Measurements from ENCODE around the gene GPR78. TPM values are rescaled to one million over a fixed set of nuclear protein-coding genes. Genes with fewer than 3 reads are reported as not detected.

GPR78 gene
- total and polyA plus RNA-seq, 2 of the 13 experiments (the other 11 are each of a cell fraction or from before 2014, with no cell fraction given) = 0.01 to 0.07 TPM

DNA sequence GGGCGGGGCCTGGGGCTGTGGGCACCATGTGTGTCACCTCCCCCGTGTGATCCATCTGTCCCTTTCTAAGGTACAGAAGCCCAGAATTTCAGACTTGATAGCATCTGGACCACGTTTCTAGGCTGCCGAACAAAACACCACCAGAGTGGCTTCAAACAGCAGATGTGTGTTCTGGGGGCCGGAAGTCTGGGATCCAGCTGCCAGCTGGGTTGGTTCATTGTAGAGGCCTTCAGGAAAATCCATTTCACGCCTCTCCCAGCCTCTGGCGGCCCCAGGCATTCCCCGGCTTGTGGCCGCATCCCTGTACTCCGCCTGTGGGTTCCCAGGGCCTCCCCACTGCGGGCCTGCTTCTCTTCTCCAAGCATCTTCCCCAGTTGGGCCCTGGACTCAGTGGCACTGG, 39.6 kb upstream of the GPR78 start:
- H2AFZ ChIP-seq (ENCODE audit: low read length) = no peak overlapping the region
- H3K27ac ChIP-seq (ENCODE audit: extremely low read length, insufficient read depth, low read length) = no peak overlapping the region
- ChIA-PET CTCF (ENCODE audit: low intra/inter-chr PET ratio, low total read pairs) (no interaction called here), POLR2A (no interaction called here)
- H3K9me3 ChIP-seq (ENCODE audit: low read length) = no peaks in the 10 kb centered on the region
- peaks cover 0 to 31% of the 10 kb centered on the region in 2 experiments; a peak in 4 of 5 replicates for H3K27me3 ChIP-seq (ENCODE audit: control insufficient read depth in 1 of 2, insufficient read depth in 2 of 2, low read length in 2 of 2)
- no peak overlapping the region for H3K9ac ChIP-seq (ENCODE audit: insufficient read depth, low read depth, low read length)
- no peaks in the 10 kb centered on the region for H3K79me2 ChIP-seq (ENCODE audit: insufficient read depth, low read length)
- H3K4me1 ChIP-seq (ENCODE audit: insufficient read depth, low read length) = no peaks in the 10 kb centered on the region
- FAIRE-seq (no peak), DNase-seq (ENCODE audit: low spot score) (no peak), ATAC-seq (no peak)
- 38% methylated on average over 4 of the region's 11 CpGs for WGBS (ENCODE audit: low lambda C conversion rate)
- H4K20me1 ChIP-seq (ENCODE audit: insufficient read depth, low read length) = no peaks in the 10 kb centered on the region
- no peak overlapping the region for H3K4me2 ChIP-seq (ENCODE audit: low read depth, low read length)
- intact Hi-C loops (cut with micrococcal nuclease; ENCODE audit: unreplicated experiment) = no loop called here
- H3K36me3 ChIP-seq (replicated peaks in 1 of 2; ENCODE audit: control insufficient read depth in 1 of 2, insufficient read depth in 2 of 2, low read length in 2 of 2) = no peaks in the 10 kb centered on the region
- in situ Hi-C loops (cut with HindIII; ENCODE audit: extremely low pct_ligation_motif_present, low pct_unique_long_range_greater_than_20kb) = loop anchor here (10.0 kb wide), 1 partner anchor 66 kb away; no protein-coding TSS in a partner anchor
- no peak overlapping the region for H3K4me3 ChIP-seq (replicated peaks in 1 of 3; ENCODE audit: insufficient read depth in 1 of 3, low read depth in 2 of 3, low read length in 3 of 3)
- TF ChIP-seq ZNF615 (CRISPR knock-in tag; IDR thresholded peaks at IDR 0.05; ENCODE audit: borderline replicate concordance) (no peak), NR3C1 (CRISPR knock-in tag; IDR thresholded peaks at IDR 0.05) (no peak), MIER3 (CRISPR knock-in tag; IDR thresholded peaks at IDR 0.05; ENCODE audit: borderline replicate concordance) (no peak)
- no TSS peak for BruUV-seq (replicated peaks)

DNA sequence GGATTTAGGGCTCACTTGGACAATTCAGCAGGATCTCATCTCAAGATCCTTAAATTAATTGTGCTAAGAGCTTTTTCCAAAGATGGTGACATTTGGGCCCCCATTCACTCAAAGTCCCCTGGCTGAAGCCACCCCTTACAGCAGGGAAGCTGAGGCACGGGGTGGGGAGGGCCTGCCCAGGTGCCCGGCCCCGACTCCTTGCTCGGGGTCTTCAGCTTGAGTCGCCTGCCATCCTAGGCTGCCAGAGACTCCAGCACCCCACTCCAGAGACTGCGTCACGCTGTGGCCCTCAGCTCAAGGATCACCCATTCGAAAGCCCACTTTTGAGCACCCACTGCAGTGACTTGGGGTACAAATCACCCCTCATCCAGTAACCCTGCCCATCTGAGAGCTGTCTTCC, 39.2 kb upstream of the GPR78 start:
- Histone ChIP-seq H4K20me1 (ENCODE audit: insufficient read depth, low read length) (no peaks in the 10 kb centered on the region), H3K4me2 (ENCODE audit: low read depth, low read length) (no peak overlapping the region), H3K27me3 (ENCODE audit: control insufficient read depth in 1 of 2, insufficient read depth in 2 of 2, low read length in 2 of 2) (peaks cover 0 to 34% of the 10 kb centered on the region in 2 experiments; a peak in 4 of 5 replicates), H3K9ac (ENCODE audit: insufficient read depth, low read depth, low read length) (no peak overlapping the region), H3K36me3 (replicated peaks in 1 of 2; ENCODE audit: control insufficient read depth in 1 of 2, insufficient read depth in 2 of 2, low read length in 2 of 2) (no peaks in the 10 kb centered on the region), H3K4me1 (ENCODE audit: insufficient read depth, low read length) (no peaks in the 10 kb centered on the region), H2AFZ (ENCODE audit: low read length) (no peak overlapping the region), H3K79me2 (ENCODE audit: insufficient read depth, low read length) (no peaks in the 10 kb centered on the region), H3K4me3 (replicated peaks in 1 of 3; ENCODE audit: insufficient read depth in 1 of 3, low read depth in 2 of 3, low read length in 3 of 3) (no peak overlapping the region), H3K9me3 (ENCODE audit: low read length) (no peaks in the 10 kb centered on the region), H3K27ac (ENCODE audit: extremely low read length, insufficient read depth, low read length) (no peak overlapping the region)
- ATAC-seq (no peak), FAIRE-seq (no peak), DNase-seq (ENCODE audit: low spot score) (no peak)
- in situ Hi-C loops (cut with HindIII; ENCODE audit: extremely low pct_ligation_motif_present, low pct_unique_long_range_greater_than_20kb) (loop anchor here (10.0 kb wide), 1 partner anchor 66 kb away; no protein-coding TSS in a partner anchor), intact Hi-C loops (cut with micrococcal nuclease; ENCODE audit: unreplicated experiment) (no loop called here)
- POLR2A ChIA-PET = no interaction called here
- no TSS peak for BruUV-seq (replicated peaks)
- CTCF ChIA-PET (ENCODE audit: low intra/inter-chr PET ratio, low total read pairs) = no interaction called here
- WGBS (ENCODE audit: low lambda C conversion rate) = 60% methylated on average over 1 of the region's 8 CpGs
- TF ChIP-seq NBN (conservative IDR thresholded peaks at IDR 0.05) (no peak), ZFP91 (CRISPR knock-in tag; IDR thresholded peaks at IDR 0.05; ENCODE audit: borderline replicate concordance) (no peak), JUN (CRISPR knock-in tag; IDR thresholded peaks at IDR 0.05) (no peak), SOX5 (CRISPR knock-in tag; IDR thresholded peaks at IDR 0.05; ENCODE audit: borderline replicate concordance) (no peak), GTF2F1 (IDR thresholded peaks at IDR 0.05; ENCODE audit: low read length) (no peak), HMGA1 (CRISPR knock-in tag; conservative IDR thresholded peaks at IDR 0.05) (no peak), KMT2B (CRISPR knock-in tag; IDR thresholded peaks at IDR 0.05) (no peak), ZNF562 (CRISPR knock-in tag; IDR thresholded peaks at IDR 0.05; ENCODE audit: borderline replicate concordance) (no peak), DDIT3 (CRISPR knock-in tag; IDR thresholded peaks at IDR 0.05) (no peak), NFYC (CRISPR knock-in tag; IDR thresholded peaks at IDR 0.05) (no peak)
- TF ChIP-seq, protein P1, sequence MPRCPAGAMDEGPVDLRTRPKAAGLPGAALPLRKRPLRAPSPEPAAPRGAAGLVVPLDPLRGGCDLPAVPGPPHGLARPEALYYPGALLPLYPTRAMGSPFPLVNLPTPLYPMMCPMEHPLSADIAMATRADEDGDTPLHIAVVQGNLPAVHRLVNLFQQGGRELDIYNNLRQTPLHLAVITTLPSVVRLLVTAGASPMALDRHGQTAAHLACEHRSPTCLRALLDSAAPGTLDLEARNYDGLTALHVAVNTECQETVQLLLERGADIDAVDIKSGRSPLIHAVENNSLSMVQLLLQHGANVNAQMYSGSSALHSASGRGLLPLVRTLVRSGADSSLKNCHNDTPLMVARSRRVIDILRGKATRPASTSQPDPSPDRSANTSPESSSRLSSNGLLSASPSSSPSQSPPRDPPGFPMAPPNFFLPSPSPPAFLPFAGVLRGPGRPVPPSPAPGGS (CRISPR knock-in tag; IDR thresholded peaks at IDR 0.05) = no peak
